WTC11 (cell line): ENCODE results near the gene OTOG.

Source experiments
- ATF1 ChIP-seq: sonication (generic); formaldehyde crosslinking; IDR thresholded peaks from 2 replicates; pipeline ENCODE4 v1.8.1; 2023; ENCODE audit warnings: mild to moderate bottlenecking, moderate library complexity, missing genetic modification reagents
- ESRRA ChIP-seq: sonication (generic); formaldehyde crosslinking; IDR thresholded peaks from 2 replicates; pipeline ENCODE4 v1.8.1; 2022; ENCODE audit warnings: mild to moderate bottlenecking, missing genetic modification reagents, borderline replicate concordance
- SP1 ChIP-seq: sonication (generic); formaldehyde crosslinking; conservative IDR thresholded peaks from 2 replicates; pipeline ENCODE4 v1.8.1; 2022; ENCODE audit warnings: missing genetic modification reagents
- TF ChIP-seq, protein P1 (sequence below): sonication (generic); formaldehyde crosslinking; IDR thresholded peaks from 2 replicates; pipeline ENCODE4 v1.8.0; 2022; ENCODE audit warnings: mild to moderate bottlenecking, missing genetic modification reagents
- TF ChIP-seq, protein P2 (sequence below): sonication (generic); formaldehyde crosslinking; IDR thresholded peaks from 2 replicates; pipeline ENCODE4 v1.8.1; 2023; ENCODE audit warnings: mild to moderate bottlenecking, missing genetic modification reagents
- TF ChIP-seq, protein P3 (sequence below): sonication (generic); formaldehyde crosslinking; conservative IDR thresholded peaks from 2 replicates; pipeline ENCODE4 v1.8.1; 2022; ENCODE audit warnings: mild to moderate bottlenecking, missing genetic modification reagents
- TF ChIP-seq, protein P4 (sequence below): sonication (generic); formaldehyde crosslinking; IDR thresholded peaks from 2 replicates; pipeline ENCODE4 v1.8.1; 2022; ENCODE audit warnings: low read depth, missing genetic modification reagents, borderline replicate concordance
- TF ChIP-seq, protein P5 (sequence below): fragments of 200-600 bp; IDR thresholded peaks from 2 replicates; pipeline ENCODE4 v1.8.0; 2022; ENCODE audit warnings: antibody characterized with exemption
- TF ChIP-seq, protein P6 (sequence below): sonication (generic); formaldehyde crosslinking; IDR thresholded peaks from 2 replicates; pipeline ENCODE4 v1.8.1; 2022; ENCODE audit warnings: missing genetic modification reagents, borderline replicate concordance
- TF ChIP-seq, protein P7 (sequence below): sonication (generic); formaldehyde crosslinking; IDR thresholded peaks from 2 replicates; pipeline ENCODE4 v1.8.0; 2022; ENCODE audit warnings: mild to moderate bottlenecking, missing genetic modification reagents

DNA sequence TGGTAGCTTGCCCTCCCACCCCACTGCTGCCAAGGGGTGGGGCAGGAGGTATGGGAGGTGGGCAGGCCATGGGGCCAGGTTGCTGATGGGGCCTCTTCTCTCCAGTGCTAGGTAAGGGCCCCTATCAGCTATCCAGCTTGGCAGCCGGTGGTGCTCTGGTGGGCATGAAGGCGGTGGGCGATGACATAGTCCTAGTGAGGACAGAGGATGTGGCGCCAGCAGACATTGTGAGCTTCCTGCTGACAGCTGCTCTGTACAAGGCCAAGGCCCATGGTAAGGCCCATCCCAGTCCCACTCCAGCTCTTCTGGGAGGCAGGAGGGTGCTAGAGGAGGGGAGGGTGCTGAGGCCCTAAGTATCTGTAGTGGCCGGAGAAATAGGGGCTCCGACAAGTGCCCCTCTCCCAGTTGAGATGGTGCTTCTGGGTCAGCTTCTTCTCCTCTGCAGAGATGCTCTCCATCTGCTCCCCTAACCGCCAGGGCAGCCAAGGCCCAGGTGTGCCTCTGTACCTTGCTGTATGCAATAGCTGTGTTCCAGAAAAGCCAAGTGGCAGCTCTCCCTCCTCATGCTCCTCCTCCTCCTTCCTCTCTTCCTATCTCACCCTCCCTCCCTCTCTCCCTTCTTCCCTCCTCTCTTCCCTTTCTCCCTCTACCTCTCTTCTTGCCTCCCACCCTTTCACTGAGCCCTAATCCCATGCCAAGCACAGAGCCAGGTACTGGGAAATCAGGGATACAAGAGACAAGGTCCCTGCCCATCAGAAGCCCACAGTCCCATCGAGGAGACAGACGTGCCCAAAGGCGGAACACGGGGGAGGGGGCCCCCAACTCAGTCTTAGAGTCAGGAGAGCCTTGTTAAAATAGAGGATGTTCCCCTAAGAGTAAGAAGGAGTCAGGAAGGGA lies 55.3 kb downstream of the OTOG start:
- TF ChIP-seq, protein P1, sequence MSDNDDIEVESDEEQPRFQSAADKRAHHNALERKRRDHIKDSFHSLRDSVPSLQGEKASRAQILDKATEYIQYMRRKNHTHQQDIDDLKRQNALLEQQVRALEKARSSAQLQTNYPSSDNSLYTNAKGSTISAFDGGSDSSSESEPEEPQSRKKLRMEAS (CRISPR knock-in tag): no peak
- TF ChIP-seq, protein P2, sequence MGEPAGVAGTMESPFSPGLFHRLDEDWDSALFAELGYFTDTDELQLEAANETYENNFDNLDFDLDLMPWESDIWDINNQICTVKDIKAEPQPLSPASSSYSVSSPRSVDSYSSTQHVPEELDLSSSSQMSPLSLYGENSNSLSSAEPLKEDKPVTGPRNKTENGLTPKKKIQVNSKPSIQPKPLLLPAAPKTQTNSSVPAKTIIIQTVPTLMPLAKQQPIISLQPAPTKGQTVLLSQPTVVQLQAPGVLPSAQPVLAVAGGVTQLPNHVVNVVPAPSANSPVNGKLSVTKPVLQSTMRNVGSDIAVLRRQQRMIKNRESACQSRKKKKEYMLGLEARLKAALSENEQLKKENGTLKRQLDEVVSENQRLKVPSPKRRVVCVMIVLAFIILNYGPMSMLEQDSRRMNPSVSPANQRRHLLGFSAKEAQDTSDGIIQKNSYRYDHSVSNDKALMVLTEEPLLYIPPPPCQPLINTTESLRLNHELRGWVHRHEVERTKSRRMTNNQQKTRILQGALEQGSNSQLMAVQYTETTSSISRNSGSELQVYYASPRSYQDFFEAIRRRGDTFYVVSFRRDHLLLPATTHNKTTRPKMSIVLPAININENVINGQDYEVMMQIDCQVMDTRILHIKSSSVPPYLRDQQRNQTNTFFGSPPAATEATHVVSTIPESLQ: no peak
- TF ChIP-seq ESRRA (no peak), ATF1 (no peak), SP1 (CRISPR knock-in tag) (no peak)
- TF ChIP-seq, protein P3, sequence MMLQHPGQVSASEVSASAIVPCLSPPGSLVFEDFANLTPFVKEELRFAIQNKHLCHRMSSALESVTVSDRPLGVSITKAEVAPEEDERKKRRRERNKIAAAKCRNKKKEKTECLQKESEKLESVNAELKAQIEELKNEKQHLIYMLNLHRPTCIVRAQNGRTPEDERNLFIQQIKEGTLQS (CRISPR knock-in tag): no peak
- TF ChIP-seq, protein P4, sequence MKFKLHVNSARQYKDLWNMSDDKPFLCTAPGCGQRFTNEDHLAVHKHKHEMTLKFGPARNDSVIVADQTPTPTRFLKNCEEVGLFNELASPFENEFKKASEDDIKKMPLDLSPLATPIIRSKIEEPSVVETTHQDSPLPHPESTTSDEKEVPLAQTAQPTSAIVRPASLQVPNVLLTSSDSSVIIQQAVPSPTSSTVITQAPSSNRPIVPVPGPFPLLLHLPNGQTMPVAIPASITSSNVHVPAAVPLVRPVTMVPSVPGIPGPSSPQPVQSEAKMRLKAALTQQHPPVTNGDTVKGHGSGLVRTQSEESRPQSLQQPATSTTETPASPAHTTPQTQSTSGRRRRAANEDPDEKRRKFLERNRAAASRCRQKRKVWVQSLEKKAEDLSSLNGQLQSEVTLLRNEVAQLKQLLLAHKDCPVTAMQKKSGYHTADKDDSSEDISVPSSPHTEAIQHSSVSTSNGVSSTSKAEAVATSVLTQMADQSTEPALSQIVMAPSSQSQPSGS (CRISPR knock-in tag): no peak
- TF ChIP-seq, protein P5, sequence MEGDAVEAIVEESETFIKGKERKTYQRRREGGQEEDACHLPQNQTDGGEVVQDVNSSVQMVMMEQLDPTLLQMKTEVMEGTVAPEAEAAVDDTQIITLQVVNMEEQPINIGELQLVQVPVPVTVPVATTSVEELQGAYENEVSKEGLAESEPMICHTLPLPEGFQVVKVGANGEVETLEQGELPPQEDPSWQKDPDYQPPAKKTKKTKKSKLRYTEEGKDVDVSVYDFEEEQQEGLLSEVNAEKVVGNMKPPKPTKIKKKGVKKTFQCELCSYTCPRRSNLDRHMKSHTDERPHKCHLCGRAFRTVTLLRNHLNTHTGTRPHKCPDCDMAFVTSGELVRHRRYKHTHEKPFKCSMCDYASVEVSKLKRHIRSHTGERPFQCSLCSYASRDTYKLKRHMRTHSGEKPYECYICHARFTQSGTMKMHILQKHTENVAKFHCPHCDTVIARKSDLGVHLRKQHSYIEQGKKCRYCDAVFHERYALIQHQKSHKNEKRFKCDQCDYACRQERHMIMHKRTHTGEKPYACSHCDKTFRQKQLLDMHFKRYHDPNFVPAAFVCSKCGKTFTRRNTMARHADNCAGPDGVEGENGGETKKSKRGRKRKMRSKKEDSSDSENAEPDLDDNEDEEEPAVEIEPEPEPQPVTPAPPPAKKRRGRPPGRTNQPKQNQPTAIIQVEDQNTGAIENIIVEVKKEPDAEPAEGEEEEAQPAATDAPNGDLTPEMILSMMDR: no peak
- TF ChIP-seq, protein P6, sequence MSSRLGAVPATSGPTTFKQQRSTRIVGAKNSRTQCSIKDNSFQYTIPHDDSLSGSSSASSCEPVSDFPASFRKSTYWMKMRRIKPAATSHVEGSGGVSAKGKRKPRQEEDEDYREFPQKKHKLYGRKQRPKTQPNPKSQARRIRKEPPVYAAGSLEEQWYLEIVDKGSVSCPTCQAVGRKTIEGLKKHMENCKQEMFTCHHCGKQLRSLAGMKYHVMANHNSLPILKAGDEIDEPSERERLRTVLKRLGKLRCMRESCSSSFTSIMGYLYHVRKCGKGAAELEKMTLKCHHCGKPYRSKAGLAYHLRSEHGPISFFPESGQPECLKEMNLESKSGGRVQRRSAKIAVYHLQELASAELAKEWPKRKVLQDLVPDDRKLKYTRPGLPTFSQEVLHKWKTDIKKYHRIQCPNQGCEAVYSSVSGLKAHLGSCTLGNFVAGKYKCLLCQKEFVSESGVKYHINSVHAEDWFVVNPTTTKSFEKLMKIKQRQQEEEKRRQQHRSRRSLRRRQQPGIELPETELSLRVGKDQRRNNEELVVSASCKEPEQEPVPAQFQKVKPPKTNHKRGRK: no peak
- TF ChIP-seq, protein P7, sequence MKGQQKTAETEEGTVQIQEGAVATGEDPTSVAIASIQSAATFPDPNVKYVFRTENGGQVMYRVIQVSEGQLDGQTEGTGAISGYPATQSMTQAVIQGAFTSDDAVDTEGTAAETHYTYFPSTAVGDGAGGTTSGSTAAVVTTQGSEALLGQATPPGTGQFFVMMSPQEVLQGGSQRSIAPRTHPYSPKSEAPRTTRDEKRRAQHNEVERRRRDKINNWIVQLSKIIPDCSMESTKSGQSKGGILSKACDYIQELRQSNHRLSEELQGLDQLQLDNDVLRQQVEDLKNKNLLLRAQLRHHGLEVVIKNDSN (CRISPR knock-in tag): no peak
